Panc1 (cell line): Measurements from ENCODE around the gene MPPE1. TPM values are rescaled to one million over a fixed set of nuclear protein-coding genes. Genes with fewer than 3 reads are reported as not detected.

Experiments used
- ATAC-seq: fragments of 200-7000 bp; cut with Tn5 transposase; 2 replicates; pipeline ENCODE4 v1.9.1; 2020; ENCODE audit warnings: mild to moderate bottlenecking, moderate library complexity
- BruUV-seq: library from RNA; stranded (reverse); fragments of 400-500 nt; replicated peaks from 2 replicates; lab custom pipeline; 2021; lab: Mats Ljungman, UMichigan
- CTCF ChIA-PET: fragments of 300-600 bp; sonication (Branson Sonifier 250); formaldehyde crosslinking; loops from one replicate; lab custom pipeline; 2022; ENCODE audit warnings: antibody characterized with exemption; lab: Charles Lee
- POLR2A ChIA-PET: fragments of 300-600 bp; sonication (Branson Sonifier 250); formaldehyde crosslinking; loops from one replicate; lab custom pipeline; 2022; ENCODE audit warnings: antibody characterized with exemption; lab: Charles Lee
- DNase-seq: peaks from one replicate; pipeline ENCODE4 v3.0.0-alpha.2; 2010; ENCODE audit warnings: low read depth, low spot score
- H3K27ac ChIP-seq: 2 replicates; pipeline ENCODE4 v1.5.1; 2011; ENCODE audit warnings: mild to moderate bottlenecking, low read length, inconsistent platforms
- H3K27me3 ChIP-seq: fragments of 200-500 bp; sonication (Bioruptor generic); 2 replicates; pipeline ENCODE4 v1.6.0; 2014; ENCODE audit warnings: low read length, inconsistent platforms; ENCODE audit not compliant: control insufficient read depth, insufficient read depth
- H3K36me3 ChIP-seq: fragments of 200-500 bp; sonication (Bioruptor generic); 2 replicates; pipeline ENCODE4 v1.5.1; 2014; ENCODE audit warnings: inconsistent platforms, mild to moderate bottlenecking, low read length, moderate library complexity; ENCODE audit not compliant: control insufficient read depth, insufficient read depth
- H3K4me1 ChIP-seq: 2 replicates; pipeline ENCODE4 v1.5.1; 2011; ENCODE audit warnings: inconsistent platforms, mild to moderate bottlenecking, low read length, moderate library complexity; ENCODE audit not compliant: control insufficient read depth, insufficient read depth
- H3K4me3 ChIP-seq, 2 experiments: 2 replicates each; pipeline ENCODE4 v1.5.1; 2011 to 2012; ENCODE audit warnings: low read depth in 2 of 2, low read length in 2 of 2, mild to moderate bottlenecking in 2 of 2, inconsistent platforms in 1 of 2, moderate library complexity in 1 of 2
- H3K9me3 ChIP-seq: fragments of 200-500 bp; sonication (Bioruptor generic); 2 replicates; pipeline ENCODE4 v1.5.1; 2014; ENCODE audit warnings: low read depth, mild to moderate bottlenecking, inconsistent platforms, low read length, moderate library complexity; ENCODE audit not compliant: control insufficient read depth, insufficient read depth
- CTCF ChIP-seq: fragments of 450-650 bp; IDR thresholded peaks from 2 replicates; pipeline ENCODE4 v1.5.1; 2017; ENCODE audit warnings: mild to moderate bottlenecking
- POLR2AphosphoS5 ChIP-seq: IDR thresholded peaks from 2 replicates; pipeline ENCODE4 v1.6.1; 2012; ENCODE audit warnings: mild to moderate bottlenecking, low read depth, low read length, moderate library complexity
- REST ChIP-seq, 2 experiments: IDR thresholded peaks; 2 replicates each; pipeline ENCODE4 v1.6.1; 2011 to 2012; ENCODE audit warnings: low read depth in 2 of 2, control low read depth in 1 of 2, low read length in 1 of 2, mild to moderate bottlenecking in 1 of 2, moderate library complexity in 1 of 2; ENCODE audit not compliant: insufficient read depth in 1 of 2
- SIN3A ChIP-seq: IDR thresholded peaks from 2 replicates; pipeline ENCODE4 v1.6.1; 2012; ENCODE audit warnings: low read depth, mild to moderate bottlenecking, low read length, moderate library complexity, borderline replicate concordance; ENCODE audit not compliant: insufficient read depth
- TCF7L2 ChIP-seq: IDR thresholded peaks from 2 replicates; pipeline ENCODE4 v1.6.1; 2011; ENCODE audit warnings: mild to moderate bottlenecking, low read depth, low read length, inconsistent platforms
- in situ Hi-C: cut with HindIII; loops from 2 replicates; pipeline ENCODE4 v1.10.0; 2016; ENCODE audit warnings: low sequenced_read_pairs, low pct_unique_long_range_greater_than_20kb
- intact Hi-C: fragments of 100-400 bp; cut with micrococcal nuclease; formaldehyde crosslinking; loops from one replicate; pipeline ENCODE4 v1.10.0; 2022; ENCODE audit not compliant: unreplicated experiment
- total RNA-seq: library from RNA; stranded (reverse); gene quantifications from one replicate; pipeline ENCODE4 v1.2.1, GENCODE V29; 2021; ENCODE audit not compliant: unreplicated experiment

The MPPE1 gene
- total RNA-seq, 1 experiment from 2014 or later: 37.1 TPM

GRCh38 chr18:11845654-11846053, 62.5 kb downstream of the MPPE1 start:
- DNase-seq: no peak
- POLR2A ChIA-PET: no interaction called here

GRCh38 chr18:11844436-11844835, 63.7 kb downstream of the MPPE1 start:
- no TSS peak for BruUV-seq
- POLR2A ChIA-PET: no interaction called here
- Histone ChIP-seq H3K4me3 (no peak overlapping the region), H3K36me3 (no peaks in the 10 kb centered on the region), H3K9me3 (no peaks in the 10 kb centered on the region), H3K27ac (no peak overlapping the region), H3K27me3 (no peaks in the 10 kb centered on the region), H3K4me1 (no peaks in the 10 kb centered on the region)
- CTCF ChIA-PET: no interaction called here
- no peak for DNase-seq
- ATAC-seq: no peak
- TF ChIP-seq TCF7L2 (no peak), POLR2AphosphoS5 (no peak), SIN3A (no peak), REST (IDR thresholded peaks at IDR 0.05; ENCODE audit: insufficient read depth in 1 of 2, low read depth in 2 of 2, low read length in 1 of 2) (no peak), CTCF (no peak)
- intact Hi-C loops: no loop called here
- in situ Hi-C loops: no loop called here

More at GRCh38 chr18:11845654-11846053, 62.5 kb downstream of the MPPE1 start:
- BruUV-seq: no TSS peak
- no peak for ATAC-seq
- intact Hi-C loops (no loop called here), in situ Hi-C loops (no loop called here)
- CTCF ChIA-PET: interaction anchor here (0.7 kb wide), 1 partner anchor 91 kb away, joined by 4 read pairs; no protein-coding TSS in a partner anchor
- Histone ChIP-seq H3K36me3 (no peaks in the 10 kb centered on the region), H3K4me3 (no peak overlapping the region), H3K27me3 (no peaks in the 10 kb centered on the region), H3K27ac (no peak overlapping the region), H3K9me3 (no peaks in the 10 kb centered on the region), H3K4me1 (peaks cover 5% of the 10 kb centered on the region; the same call in 1 of the 2 replicates)
- TF ChIP-seq POLR2AphosphoS5 (no peak), REST (IDR thresholded peaks at IDR 0.05; ENCODE audit: insufficient read depth in 1 of 2, low read depth in 2 of 2, low read length in 1 of 2) (no peak), CTCF (no peak), SIN3A (no peak), TCF7L2 (no peak)
